ENCODE measurements around the gene DTD2. TPM values are rescaled to one million over a fixed set of nuclear protein-coding genes. Genes with fewer than 3 reads are reported as not detected.

DTD2 gene
- polyA plus RNA-seq, 4 donors: 5.4 to 16.4 (median 12.4) TPM

Other genes with a start within 250 kb of the DTD2 start
- 10 to 100 TPM; 40.9 to 84.4 (median 55.0) TPM for gene HECTD1, start 249.7 kb downstream of the DTD2 start, polyA plus RNA-seq
- gene HEATR5A, start 37.0 kb downstream of the DTD2 start, polyA plus RNA-seq: 10 to 100 TPM in 2 of 4 donors, 1 to 10 TPM in 2; 8.1 to 21.2 (median 12.9) TPM
- under 1 TPM in 1 of 4 donors, not detected in 3; 0.06 TPM for gene GPR33, start 30.5 kb upstream of the DTD2 start, polyA plus RNA-seq
- gene NUBPL, start 103.9 kb upstream of the DTD2 start, polyA plus RNA-seq: 10 to 100 TPM in 1 of 4 donors, 1 to 10 TPM in 3; 1.1 to 12.2 (median 4.6) TPM

All from small intestine (tissue), 4 donors.